Vagina (tissue), 2 donors: ENCODE data around the gene PARM1. TPM values are rescaled to one million over a fixed set of nuclear protein-coding genes. Genes with fewer than 3 reads are reported as not detected.

ENCODE experiments used
- DNase-seq, 2 donors: peaks; one replicate each; pipeline ENCODE4 v3.0.0-alpha.2; 2017; ENCODE audit errors: extremely low spot score in 2 of 2
- H3K27ac ChIP-seq: fragments of 200-600 bp; sonication (generic); one replicate; pipeline ENCODE4 v1.5.1; 2019
- H3K27me3 ChIP-seq: fragments of 200-600 bp; sonication (generic); one replicate; pipeline ENCODE4 v1.5.1; 2019
- H3K36me3 ChIP-seq, 2 donors: fragments of 200-600 bp; sonication (generic); one replicate each; pipeline ENCODE4 v1.5.1; 2017 to 2019
- H3K4me1 ChIP-seq: fragments of 200-600 bp; sonication (generic); one replicate; pipeline ENCODE4 v1.5.1; 2019
- H3K4me3 ChIP-seq, 2 donors: fragments of 200-600 bp; sonication (generic); 1 replicate in 1 of 2; 2 replicates in 1 of 2; pipeline ENCODE4 v1.5.1; 2016 to 2019
- H3K9me3 ChIP-seq: fragments of 200-600 bp; sonication (generic); one replicate; pipeline ENCODE4 v1.5.1; 2019
- POLR2A ChIP-seq, 2 donors: fragments of 450-650 bp; IDR thresholded peaks; one replicate each; pipeline ENCODE4 v1.6.1; 2017; ENCODE audit warnings: antibody characterized with exemption in 2 of 2, mild to moderate bottlenecking in 2 of 2, moderate library complexity in 2 of 2
- POLR2AphosphoS5 ChIP-seq, 2 donors: sonication (generic); formaldehyde crosslinking; IDR thresholded peaks; one replicate each; pipeline ENCODE4 v1.9.0; 2017; ENCODE audit warnings: antibody characterized with exemption in 2 of 2, mild to moderate bottlenecking in 2 of 2, low read depth in 1 of 2; ENCODE audit not compliant: insufficient read depth in 1 of 2
- intact Hi-C: fragments of 100-400 bp; cut with DNase I; formaldehyde crosslinking; loops from one replicate; pipeline ENCODE4 v1.15.1; 2023
- total RNA-seq: library from RNA; depleted of rRNA; stranded (reverse); fragments of >200 nt; gene quantifications from one replicate; pipeline ENCODE4 v1.2.3, GENCODE V29; 2016
- TF ChIP-seq, protein P1 (sequence below), 3 experiments: fragments of 450-650 bp in 2 of 3; fragments of 200-600 bp in 1 of 3; sonication (generic) in 1 of 3; IDR thresholded peaks; one replicate each; pipeline ENCODE4 v1.5.1; 2017 to 2019; ENCODE audit warnings: antibody characterized with exemption in 3 of 3, mild to moderate bottlenecking in 2 of 3, moderate library complexity in 2 of 3

PARM1 gene
- total RNA-seq, 1 donor from 2014 or later, result 26.3 TPM

DNA sequence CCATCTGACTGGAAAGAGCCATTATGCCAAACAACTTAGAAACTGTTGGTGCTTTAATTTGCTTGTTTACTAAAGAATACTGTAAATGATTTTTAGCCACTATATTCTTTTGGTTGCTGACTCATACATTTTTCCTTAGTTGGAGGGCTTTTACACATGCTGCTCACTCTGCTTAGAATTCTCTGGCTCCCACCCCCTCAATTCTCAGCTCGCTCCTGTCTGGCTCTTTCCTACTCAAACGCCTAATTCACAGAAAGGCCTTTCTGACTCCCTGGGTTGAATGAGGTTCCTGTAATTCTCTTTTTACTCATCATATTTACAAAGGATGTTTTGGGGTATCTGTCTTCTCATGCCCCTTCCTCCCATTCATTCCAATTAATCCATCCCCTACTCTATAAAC lies 26.1 kb upstream of the PARM1 start:
- H3K4me3 ChIP-seq, result no peak overlapping the region
- no peaks in the 10 kb centered on the region for H3K4me1 ChIP-seq
- H3K27ac ChIP-seq, result no peak overlapping the region
- no peaks in the 10 kb centered on the region for H3K9me3 ChIP-seq
- DNase-seq, result no peak
- TF ChIP-seq POLR2AphosphoS5 (IDR thresholded peaks at IDR 0.05; ENCODE audit: insufficient read depth in 1 of 2, low read depth in 1 of 2), result no peak
- no peak for TF ChIP-seq POLR2A (IDR thresholded peaks at IDR 0.05)
- TF ChIP-seq, protein P1, sequence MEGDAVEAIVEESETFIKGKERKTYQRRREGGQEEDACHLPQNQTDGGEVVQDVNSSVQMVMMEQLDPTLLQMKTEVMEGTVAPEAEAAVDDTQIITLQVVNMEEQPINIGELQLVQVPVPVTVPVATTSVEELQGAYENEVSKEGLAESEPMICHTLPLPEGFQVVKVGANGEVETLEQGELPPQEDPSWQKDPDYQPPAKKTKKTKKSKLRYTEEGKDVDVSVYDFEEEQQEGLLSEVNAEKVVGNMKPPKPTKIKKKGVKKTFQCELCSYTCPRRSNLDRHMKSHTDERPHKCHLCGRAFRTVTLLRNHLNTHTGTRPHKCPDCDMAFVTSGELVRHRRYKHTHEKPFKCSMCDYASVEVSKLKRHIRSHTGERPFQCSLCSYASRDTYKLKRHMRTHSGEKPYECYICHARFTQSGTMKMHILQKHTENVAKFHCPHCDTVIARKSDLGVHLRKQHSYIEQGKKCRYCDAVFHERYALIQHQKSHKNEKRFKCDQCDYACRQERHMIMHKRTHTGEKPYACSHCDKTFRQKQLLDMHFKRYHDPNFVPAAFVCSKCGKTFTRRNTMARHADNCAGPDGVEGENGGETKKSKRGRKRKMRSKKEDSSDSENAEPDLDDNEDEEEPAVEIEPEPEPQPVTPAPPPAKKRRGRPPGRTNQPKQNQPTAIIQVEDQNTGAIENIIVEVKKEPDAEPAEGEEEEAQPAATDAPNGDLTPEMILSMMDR (IDR thresholded peaks at IDR 0.05), result no peak
- intact Hi-C loops, result no loop called here
- no peaks in the 10 kb centered on the region for H3K27me3 ChIP-seq
- no peaks in the 10 kb centered on the region for H3K36me3 ChIP-seq

- Histone ChIP-seq H3K36me3 (no peaks in the 10 kb centered on the region), H3K27me3 (no peaks in the 10 kb centered on the region), H3K27ac (no peak overlapping the region), H3K4me1 (no peaks in the 10 kb centered on the region), H3K9me3 (no peaks in the 10 kb centered on the region), H3K4me3 (no peak overlapping the region)
- DNase-seq, result no peak
- intact Hi-C loops, result no loop called here
- TF ChIP-seq POLR2A (IDR thresholded peaks at IDR 0.05) (no peak), POLR2AphosphoS5 (IDR thresholded peaks at IDR 0.05; ENCODE audit: insufficient read depth in 1 of 2, low read depth in 1 of 2) (no peak)
- TF ChIP-seq, protein P1 (IDR thresholded peaks at IDR 0.05), result no peak
Measured at GRCh38 chr4:74919783-74920182, 13.1 kb upstream of the PARM1 start.

GRCh38 chr4:74920704-74921103 lies 12.2 kb upstream of the PARM1 start:
- TF ChIP-seq POLR2A (IDR thresholded peaks at IDR 0.05) (no peak), POLR2AphosphoS5 (IDR thresholded peaks at IDR 0.05; ENCODE audit: insufficient read depth in 1 of 2, low read depth in 1 of 2) (no peak)
- TF ChIP-seq, protein P1 (IDR thresholded peaks at IDR 0.05), result no peak
- intact Hi-C loops, result no loop called here
- no peak overlapping the region for H3K27ac ChIP-seq
- no peaks in the 10 kb centered on the region for H3K36me3 ChIP-seq
- no peaks in the 10 kb centered on the region for H3K9me3 ChIP-seq
- no peaks in the 10 kb centered on the region for H3K27me3 ChIP-seq
- no peak overlapping the region for H3K4me3 ChIP-seq
- no peak for DNase-seq
- no peaks in the 10 kb centered on the region for H3K4me1 ChIP-seq

DNA sequence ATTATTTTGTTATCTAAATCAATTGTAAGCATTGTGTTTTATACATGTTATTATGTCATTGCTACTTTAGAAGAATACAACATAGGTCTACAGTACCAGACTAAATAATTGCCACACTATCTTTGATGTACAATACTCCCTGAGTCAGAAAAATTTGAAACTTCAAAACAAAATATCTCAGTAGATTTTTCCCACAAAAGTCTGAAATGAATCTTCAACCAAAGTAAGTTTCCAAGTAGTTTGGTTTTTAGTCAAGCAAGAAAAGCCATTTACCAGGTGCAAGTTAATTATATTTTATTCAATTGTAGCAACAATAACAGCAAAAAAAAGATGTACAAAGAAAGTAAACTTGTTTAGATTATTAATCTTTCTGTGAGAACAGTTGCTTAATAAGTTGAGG lies 11.4 kb upstream of the PARM1 start:
- intact Hi-C loops, result no loop called here
- no peak for TF ChIP-seq POLR2AphosphoS5 (IDR thresholded peaks at IDR 0.05; ENCODE audit: insufficient read depth in 1 of 2, low read depth in 1 of 2)
- TF ChIP-seq POLR2A (IDR thresholded peaks at IDR 0.05), result no peak
- TF ChIP-seq, protein P1 (IDR thresholded peaks at IDR 0.05), result no peak
- DNase-seq, result no peak
- no peak overlapping the region for H3K27ac ChIP-seq
- H3K4me1 ChIP-seq, result no peaks in the 10 kb centered on the region
- H3K9me3 ChIP-seq, result no peaks in the 10 kb centered on the region
- H3K4me3 ChIP-seq, result no peak overlapping the region
- no peaks in the 10 kb centered on the region for H3K27me3 ChIP-seq
- H3K36me3 ChIP-seq, result no peaks in the 10 kb centered on the region

DNA sequence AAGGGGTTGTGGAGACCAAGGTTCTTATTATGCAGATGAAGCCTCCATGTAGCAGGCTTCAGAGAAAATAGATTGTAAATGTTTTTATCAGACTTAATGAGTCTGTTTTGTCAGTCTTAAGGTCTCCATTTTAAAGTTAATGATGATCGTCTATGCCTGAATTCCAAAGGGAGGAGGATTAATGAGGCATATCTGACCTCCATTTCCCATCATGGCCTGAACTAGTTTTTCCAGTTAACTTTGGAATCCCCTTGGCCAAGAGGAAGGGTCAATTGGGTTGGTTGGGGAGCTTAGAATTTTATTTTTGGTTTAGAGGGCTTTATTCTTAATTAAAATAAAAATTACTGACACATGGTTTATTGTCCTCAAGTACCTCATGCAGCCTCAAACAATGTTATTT lies 6.9 kb upstream of the PARM1 start:
- no peak overlapping the region for H3K27ac ChIP-seq
- no peak for DNase-seq
- intact Hi-C loops, result no loop called here
- no peak overlapping the region for H3K4me3 ChIP-seq
- no peaks in the 10 kb centered on the region for H3K36me3 ChIP-seq
- no peak for TF ChIP-seq POLR2AphosphoS5 (IDR thresholded peaks at IDR 0.05; ENCODE audit: insufficient read depth in 1 of 2, low read depth in 1 of 2)
- no peak for TF ChIP-seq POLR2A (IDR thresholded peaks at IDR 0.05)
- TF ChIP-seq, protein P1 (IDR thresholded peaks at IDR 0.05), result no peak
- no peaks in the 10 kb centered on the region for H3K9me3 ChIP-seq
- H3K27me3 ChIP-seq, result no peaks in the 10 kb centered on the region
- H3K4me1 ChIP-seq, result no peaks in the 10 kb centered on the region
